Uterine smooth muscle cell (primary cell): ENCODE data around the gene C6orf136. TPM values are rescaled to one million over a fixed set of nuclear protein-coding genes. Genes with fewer than 3 reads are reported as not detected.

ENCODE experiments used
- total RNA-seq: library from RNA; depleted of rRNA; stranded (reverse); fragments of >200 nt; gene quantifications from 2 replicates; pipeline ENCODE4 v1.2.3, GENCODE V29; 2014

C6orf136 gene, protein sequence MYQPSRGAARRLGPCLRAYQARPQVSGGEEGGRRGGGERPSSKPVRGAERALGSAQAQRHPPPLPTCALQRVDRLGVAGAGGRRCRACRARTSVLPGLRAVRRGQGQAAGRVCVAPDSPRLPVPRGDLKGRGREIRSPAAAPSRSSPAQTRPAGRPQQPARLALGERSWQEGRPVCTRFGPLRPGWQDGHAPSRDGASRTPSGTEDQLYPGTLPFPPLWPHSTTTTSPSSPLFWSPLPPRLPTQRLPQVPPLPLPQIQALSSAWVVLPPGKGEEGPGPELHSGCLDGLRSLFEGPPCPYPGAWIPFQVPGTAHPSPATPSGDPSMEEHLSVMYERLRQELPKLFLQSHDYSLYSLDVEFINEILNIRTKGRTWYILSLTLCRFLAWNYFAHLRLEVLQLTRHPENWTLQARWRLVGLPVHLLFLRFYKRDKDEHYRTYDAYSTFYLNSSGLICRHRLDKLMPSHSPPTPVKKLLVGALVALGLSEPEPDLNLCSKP
- total RNA-seq, result 3.6 and 3.9 TPM in 2 replicates

DNA sequence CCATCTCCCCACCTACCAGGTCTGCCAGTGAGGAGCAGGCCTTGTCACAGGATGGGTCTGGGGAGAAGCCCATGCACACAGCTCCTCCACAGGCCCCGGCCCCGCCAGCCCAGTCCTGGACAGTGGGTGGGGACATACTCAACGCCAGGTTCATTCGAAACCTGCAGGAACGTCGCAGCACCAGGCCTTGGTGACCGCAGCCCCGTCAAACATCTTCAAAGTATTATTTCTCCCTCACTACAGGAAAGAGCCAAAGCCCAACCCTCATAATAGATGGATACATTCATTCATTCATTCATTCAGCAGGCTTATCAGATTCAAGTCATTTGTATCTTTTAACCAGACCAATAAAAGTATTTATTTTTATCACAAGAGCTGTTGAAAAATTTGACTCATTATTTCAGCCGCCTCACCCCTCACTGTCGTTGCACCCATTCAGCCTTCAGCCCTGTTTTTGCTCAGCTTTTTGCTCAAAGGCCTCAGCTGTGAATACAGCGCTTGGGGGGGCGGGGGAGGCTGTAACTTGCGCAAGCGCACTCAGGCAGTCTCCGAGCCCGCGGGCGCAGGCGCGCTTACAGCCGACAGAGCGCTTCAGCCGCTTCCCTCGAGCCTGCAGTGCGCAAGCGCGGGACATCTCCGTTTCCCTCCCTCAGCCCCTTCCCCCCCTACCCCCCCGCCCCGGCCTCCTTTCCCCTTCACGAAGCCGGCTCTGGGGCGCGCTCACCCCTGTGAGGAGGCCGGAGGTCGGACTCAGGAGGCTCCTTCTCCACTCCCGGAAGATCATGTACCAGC, at the start of gene C6orf136:
Gene C6orf136, plus strand, starts transcription at position 684 of the 792 bp plus-strand sequence. Its CDS starts 99 bp downstream, at position 783.

DNA sequence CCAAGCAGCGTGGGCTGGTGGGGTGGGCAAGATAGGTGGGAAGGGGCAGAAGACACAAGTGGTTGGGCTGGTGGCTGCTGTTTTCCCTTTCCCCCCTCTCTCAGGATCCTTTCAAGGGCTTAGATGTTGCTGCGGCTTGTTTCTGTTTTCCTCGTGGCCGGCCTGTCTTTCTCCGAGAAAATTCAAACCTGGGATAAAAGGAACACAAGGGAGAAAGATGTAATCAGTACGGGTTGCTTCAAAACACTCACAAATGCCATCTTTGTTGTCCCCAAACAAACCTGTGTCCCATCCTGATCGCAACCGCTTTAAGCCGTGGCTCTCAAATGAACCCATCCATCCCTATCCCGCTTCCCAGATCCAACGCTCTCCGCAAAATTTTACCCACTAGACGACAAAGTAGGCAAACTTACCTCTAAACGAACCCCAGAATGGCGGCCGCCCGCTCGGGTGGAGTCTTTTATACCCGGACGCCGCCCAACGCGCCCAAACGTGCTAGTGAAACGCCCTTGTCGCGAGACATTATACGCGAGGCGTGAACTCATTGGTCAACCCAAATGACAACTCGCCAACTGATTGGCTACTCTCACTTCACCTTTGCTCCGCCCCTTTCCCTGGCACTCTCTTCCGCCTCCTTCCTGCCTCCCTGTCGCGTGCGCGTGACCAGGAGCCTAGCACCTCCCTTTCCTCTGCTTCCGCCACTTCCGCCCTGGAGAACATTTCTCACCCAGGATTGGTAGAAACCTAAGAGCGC, 29.9 kb upstream of the C6orf136 start, which contains the start of gene PPP1R10:
Gene PPP1R10, minus strand, starts transcription at position 433 of the 754 bp plus-strand sequence. CDS start 7,299 bp downstream, outside the sequence.

DNA sequence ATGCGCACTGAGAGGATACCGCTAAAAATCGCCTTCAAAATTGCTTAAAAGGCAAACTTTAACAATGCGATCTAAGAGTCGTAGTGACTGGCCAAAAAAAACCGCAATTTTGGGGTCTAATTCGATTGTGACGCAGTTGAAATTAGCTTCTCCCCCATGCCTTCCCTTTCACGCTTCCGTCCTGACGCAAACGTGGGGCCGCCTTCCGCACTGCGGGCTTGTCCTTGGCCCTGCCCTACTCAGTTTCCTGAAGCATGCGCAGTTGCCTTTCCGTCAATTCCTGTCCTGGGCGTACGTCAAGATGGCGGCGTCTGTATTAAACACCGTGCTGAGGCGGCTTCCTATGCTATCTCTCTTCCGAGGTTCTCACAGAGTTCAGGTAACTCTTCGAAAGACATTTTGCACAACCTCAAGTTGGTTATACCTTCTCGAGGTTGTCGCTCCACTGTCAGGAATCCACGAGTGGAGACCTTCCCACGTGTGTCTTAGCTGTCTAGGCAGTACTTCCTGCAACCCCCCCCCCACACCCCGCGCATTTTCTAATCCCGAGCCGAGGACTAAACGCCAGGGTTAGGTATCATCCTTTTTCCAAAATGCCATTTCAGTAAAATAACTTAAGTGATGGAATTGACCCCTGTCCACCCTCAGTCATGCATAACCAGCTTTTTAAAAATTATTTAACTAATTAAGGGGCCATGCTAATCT, 29.2 kb upstream of the C6orf136 start, which contains the start of gene MRPS18B:
Gene MRPS18B, plus strand, starts transcription at position 276 of the 705 bp plus-strand sequence. Its CDS starts 26 bp downstream, at position 302.

DNA sequence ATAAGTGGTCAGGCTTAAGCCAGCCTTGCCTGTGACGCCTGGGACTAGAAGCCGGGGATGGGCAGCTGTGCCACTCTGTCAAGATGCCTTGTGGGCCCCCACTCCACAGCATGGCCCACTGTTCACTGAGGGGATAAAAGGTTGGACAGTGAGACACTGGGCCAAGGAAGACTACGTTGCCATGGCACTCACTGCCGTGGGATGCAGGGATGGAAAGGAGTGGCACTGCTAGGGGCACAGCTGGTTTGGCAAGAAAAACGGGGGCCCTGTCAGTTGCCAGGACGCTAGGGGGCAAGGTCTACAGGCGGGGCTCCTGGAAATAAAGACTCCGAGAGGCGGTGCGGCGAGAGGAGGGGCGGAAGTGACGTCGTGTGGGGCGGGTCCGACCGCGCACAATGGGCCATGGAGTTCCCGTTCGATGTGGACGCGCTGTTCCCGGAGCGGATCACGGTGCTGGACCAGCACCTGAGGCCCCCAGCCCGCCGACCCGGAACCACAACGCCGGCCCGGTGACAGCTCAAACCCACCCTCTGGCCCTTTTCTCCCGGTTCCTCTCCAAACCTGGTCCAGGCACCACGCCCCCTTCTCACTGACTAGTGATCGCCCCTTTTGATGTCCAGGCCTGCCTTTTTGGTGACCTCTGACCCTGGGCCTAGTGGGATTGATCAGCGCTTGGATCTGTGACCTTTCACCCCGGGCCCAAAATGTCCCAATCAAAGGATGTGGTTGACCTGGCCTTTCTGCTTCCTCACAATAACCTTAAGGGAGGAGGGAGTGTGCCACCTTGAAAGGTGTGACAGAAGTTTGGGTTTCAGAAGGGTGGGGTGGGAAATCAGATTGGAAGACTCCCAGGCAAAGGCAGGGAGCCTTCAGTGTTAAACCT, 20.2 kb upstream of the C6orf136 start, which contains the start of gene ATAT1:
Gene ATAT1, plus strand, starts transcription at position 391 of the 883 bp plus-strand sequence.

DNA sequence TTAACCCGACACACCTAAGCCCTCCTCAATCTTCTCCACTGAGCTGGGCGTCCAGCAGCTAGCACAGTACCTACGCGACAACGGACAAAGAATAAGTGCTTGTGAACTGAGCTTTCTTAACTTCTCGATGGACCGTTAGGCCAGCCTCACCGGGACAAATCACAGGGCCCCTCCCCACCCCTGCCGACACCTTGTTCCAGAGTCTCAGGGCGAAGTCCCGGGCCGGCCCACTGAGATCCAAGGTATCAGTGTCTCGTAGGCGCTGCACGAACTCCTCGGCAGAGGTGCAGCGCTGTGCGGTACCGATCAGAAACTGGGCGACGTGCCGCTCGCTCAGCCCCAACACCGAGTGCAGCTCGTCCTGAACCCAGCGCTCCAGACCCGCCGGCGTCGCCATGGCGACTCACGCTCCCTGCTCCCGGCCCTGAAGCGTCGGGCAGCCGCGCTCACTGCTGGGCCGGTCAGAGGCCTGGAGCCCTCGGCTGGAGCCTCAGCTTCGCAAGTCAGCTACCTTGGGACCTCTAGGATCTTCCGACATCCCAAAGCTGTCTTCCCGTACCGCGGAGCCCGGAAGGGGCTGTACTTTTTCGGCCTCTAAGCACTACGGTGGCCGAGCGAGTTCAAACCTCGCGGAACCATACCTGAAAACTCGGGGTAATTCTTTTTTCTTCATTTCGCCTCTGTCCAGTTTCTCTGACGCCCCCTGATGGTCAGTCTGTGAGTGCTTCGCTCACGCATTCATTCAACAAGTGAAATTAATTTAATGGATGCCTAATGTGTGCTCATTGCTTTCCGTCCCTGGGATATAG, 25.7 kb downstream of the C6orf136 start, which contains the start of gene DHX16:
Gene DHX16, minus strand, starts transcription at position 562 of the 809 bp plus-strand sequence. Its CDS starts 165 bp downstream, at position 397.

DNA sequence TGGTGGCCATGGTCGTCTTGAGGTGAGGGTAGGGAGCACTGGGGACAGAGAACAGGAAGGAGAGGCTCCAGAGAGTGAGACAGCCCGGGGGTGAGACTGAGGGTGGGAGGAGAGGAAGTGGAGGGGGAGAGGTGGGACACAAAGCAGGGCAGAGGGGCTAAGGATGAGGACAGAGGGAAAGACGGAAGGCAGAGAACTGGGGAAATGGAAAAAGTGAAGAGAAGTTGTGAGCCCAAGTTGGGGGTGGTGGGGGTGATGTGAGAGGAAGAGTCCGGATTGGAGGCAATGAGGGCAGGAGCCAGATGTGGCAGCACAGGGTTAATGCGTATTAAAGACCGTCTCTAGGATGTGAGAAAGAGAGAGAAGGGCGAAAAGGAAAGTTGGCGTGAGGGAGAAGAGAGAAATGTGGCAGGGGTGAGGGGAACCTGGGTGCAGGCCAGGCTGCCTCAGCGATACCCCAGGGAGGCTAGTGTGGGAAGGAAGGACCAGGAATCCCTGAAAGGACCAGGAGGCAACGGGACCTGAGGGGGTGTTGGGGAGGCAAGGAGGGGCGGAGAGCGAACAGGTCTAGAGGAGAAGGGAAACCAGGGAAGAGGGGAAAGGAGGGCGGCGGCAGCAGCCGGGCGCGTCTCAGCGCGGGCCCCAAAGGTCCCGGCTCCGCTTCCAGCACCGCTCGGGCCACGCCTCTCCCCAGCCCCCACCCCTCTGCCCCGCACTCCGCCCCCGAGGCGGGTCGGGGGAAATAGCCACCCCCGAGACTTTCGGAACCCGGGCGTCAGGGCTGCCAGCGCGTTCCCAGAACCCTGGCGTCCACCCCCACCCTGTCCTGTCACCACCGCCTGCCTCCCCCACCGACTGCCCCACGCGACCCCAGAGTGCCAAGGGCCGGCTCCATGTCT, 39.3 kb downstream of the C6orf136 start, which contains the start of gene PPP1R18:
Gene PPP1R18, minus strand, starts transcription at position 637 of the 899 bp plus-strand sequence. Its CDS starts 627 bp downstream, at position 10.

DNA sequence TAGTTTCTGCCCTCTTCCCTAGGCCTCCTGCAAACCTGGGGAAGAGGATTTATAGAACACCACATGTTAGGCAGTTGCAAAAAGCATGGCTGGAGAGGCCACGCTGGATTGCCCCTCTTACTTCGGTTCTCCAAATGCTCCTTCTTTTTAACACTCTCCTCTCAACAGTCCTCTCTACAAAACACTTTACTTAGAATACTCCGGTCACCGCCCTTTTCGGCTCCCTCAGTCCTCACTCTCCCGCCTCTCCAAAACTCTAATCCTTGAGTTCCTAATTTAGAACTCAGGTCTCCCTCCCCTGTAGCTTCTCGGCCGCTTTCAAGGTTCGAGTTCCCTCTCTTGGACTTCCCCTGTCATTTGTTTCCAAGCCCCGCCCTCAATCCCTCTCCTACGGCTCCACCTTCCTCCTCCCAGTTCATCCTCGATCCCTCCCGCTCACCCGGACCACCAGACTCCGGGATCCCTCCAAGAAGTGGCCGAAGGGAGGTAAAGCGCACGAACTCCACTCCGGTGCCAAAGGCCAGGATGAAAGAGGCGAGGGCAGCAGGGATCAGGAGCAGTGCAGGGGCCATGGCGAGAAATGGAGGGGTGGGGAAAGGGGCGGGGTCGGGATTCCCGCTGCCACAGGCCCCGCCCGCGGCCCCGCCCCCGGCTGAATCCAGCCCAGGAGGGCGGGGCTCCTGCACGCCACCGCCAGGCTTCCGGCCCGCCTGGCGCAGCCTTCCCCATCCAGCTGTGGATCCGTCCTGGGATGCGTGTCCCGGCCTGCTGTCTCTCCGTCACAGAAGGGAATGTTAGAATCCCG, 43.7 kb downstream of the C6orf136 start, which contains the start of gene NRM:
Gene NRM, minus strand, starts transcription at position 582 of the 805 bp plus-strand sequence. Its CDS starts 10 bp downstream, at position 572.

Other genes starting within 250 kb of the C6orf136 start
- 166 and 211 TPM in 2 replicates for gene HLA-E, start 157.6 kb upstream of the C6orf136 start, total RNA-seq
- gene GNL1, start 90.6 kb upstream of the C6orf136 start, total RNA-seq, result 56.8 and 62.1 TPM in 2 replicates
- 3.6 and 4.5 TPM in 2 replicates for gene PRR3, start 89.8 kb upstream of the C6orf136 start, total RNA-seq
- gene ABCF1, start 75.7 kb upstream of the C6orf136 start, total RNA-seq, result 45.4 and 62.5 TPM in 2 replicates
- gene PPP1R10, start 29.9 kb upstream of the C6orf136 start, total RNA-seq, result 18.0 and 20.0 TPM in 2 replicates
- 55.4 and 87.9 TPM in 2 replicates for gene MRPS18B, start 29.3 kb upstream of the C6orf136 start, total RNA-seq
- 3.4 and 5.1 TPM in 2 replicates for gene ATAT1, start 20.3 kb upstream of the C6orf136 start, total RNA-seq
- gene DHX16, start 25.9 kb downstream of the C6orf136 start, total RNA-seq, result 39.2 and 51.0 TPM in 2 replicates
- gene PPP1R18, start 39.5 kb downstream of the C6orf136 start, total RNA-seq, result 49.8 and 53.6 TPM in 2 replicates
- 2.2 and 4.0 TPM in 2 replicates for gene NRM, start 43.9 kb downstream of the C6orf136 start, total RNA-seq
- gene MDC1, start 70.1 kb downstream of the C6orf136 start, total RNA-seq, result 4.6 and 13.2 TPM in 2 replicates
- gene TUBB, start 73.2 kb downstream of the C6orf136 start, total RNA-seq, result 508 and 873 TPM in 2 replicates
- 154 and 155 TPM in 2 replicates for gene FLOT1, start 95.6 kb downstream of the C6orf136 start, total RNA-seq
- gene IER3, start 97.4 kb downstream of the C6orf136 start, total RNA-seq, result 41.9 and 49.7 TPM in 2 replicates
- gene DDR1, start 237.4 kb downstream of the C6orf136 start, total RNA-seq, result 8.6 and 22.4 TPM in 2 replicates